ENCODE data around the gene EVI5.

GRCh38 chr1:92730476-92730875 lies 54.4 kb downstream of the EVI5 start:
- TF ChIP-seq CTCF (IDR thresholded peaks at IDR 0.05; ENCODE audit: poor library complexity): no peak
- TF ChIP-seq EZH2 (IDR thresholded peaks at IDR 0.05; ENCODE audit: borderline replicate concordance): no peak
- no peak for TF ChIP-seq EZH2phosphoT487 (IDR thresholded peaks at IDR 0.05; ENCODE audit: low read depth, severe bottlenecking, unreplicated experiment)

Data from hepatocyte (in vitro differentiated cells).